Tibial artery (tissue), 4 donors: ENCODE results near the gene TMIGD2.
"Not testable (repeated sequence)": the region's sequence is repeated elsewhere in the genome, so short reads cannot be mapped to it uniquely, and the experiment has no call there.

Source experiments
- DNase-seq, 2 donors: peaks; one replicate each; pipeline ENCODE4 v3.0.0-alpha.2; 2019
- H3K27ac ChIP-seq, 2 donors: fragments of 200-600 bp; sonication (generic) in 1 of 2; 1 replicate in 1 of 2; 2 replicates in 1 of 2; pipeline ENCODE4 v1.5.1; 2018 to 2019; ENCODE audit warnings: mild to moderate bottlenecking in 1 of 2
- H3K27me3 ChIP-seq, 2 donors: fragments of 200-600 bp; sonication (generic) in 1 of 2; one replicate each; pipeline versions ENCODE4 v1.5.1 to v1.6.0; 2016 to 2019
- H3K36me3 ChIP-seq, 3 donors: fragments of 200-600 bp; sonication (generic) in 2 of 3; one replicate each; pipeline ENCODE4 v1.5.1; 2016 to 2019; ENCODE audit warnings: mild to moderate bottlenecking in 2 of 3
- H3K4me1 ChIP-seq, 4 donors: fragments of 200-600 bp; sonication (generic) in 2 of 4; 1 replicate in 3 of 4; 2 replicates in 1 of 4; pipeline ENCODE4 v1.5.1; 2016 to 2019
- H3K4me3 ChIP-seq, 2 donors: fragments of 200-600 bp; sonication (generic) in 1 of 2; 1 replicate in 1 of 2; 2 replicates in 1 of 2; pipeline ENCODE4 v1.5.1; 2018 to 2019; ENCODE audit warnings: mild to moderate bottlenecking in 2 of 2
- H3K9me3 ChIP-seq, 3 donors: fragments of 200-600 bp; sonication (generic) in 1 of 3; one replicate each; pipeline ENCODE4 v1.5.1; 2016 to 2019
- intact Hi-C: fragments of 100-400 bp; cut with DNase I; formaldehyde crosslinking; loops from one replicate; pipeline ENCODE4 v1.15.0; 2023; ENCODE audit warnings: low total_unique reads
- TF ChIP-seq, protein P1 (sequence below), 2 experiments: fragments of 200-600 bp in 1 of 2; fragments of 450-650 bp in 1 of 2; IDR thresholded peaks; one replicate each; pipeline ENCODE4 v1.5.1; 2017 to 2019; ENCODE audit warnings: antibody characterized with exemption in 2 of 2, mild to moderate bottlenecking in 1 of 2, moderate library complexity in 1 of 2

Gene TMIGD2

DNA sequence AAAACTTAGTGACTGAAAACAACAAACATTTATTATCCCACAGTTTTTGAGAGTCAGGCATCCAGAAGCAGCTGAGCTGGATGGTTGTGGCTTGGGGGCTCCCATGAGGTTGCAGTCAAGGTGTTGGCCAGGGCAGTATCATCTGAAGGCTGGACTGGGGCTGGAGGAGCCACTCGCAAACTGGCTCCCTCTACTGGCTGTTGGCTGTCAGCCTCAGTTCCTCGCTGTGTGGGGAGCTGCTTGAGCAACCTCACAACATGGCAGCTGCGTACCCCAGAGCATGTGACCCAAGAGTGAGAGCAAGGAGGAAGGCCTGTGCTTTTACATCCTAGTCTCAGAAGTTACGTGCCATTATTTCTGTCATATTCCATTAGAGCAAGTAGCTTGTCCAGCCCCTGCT is 45.6 kb downstream of the TMIGD2 start:
- H3K36me3 ChIP-seq: peaks cover 95 to 100% (median 96%) of the 10 kb centered on the region in 3 donors
- intact Hi-C loops: no loop called here

GRCh38 chr19:4246767-4247593 is 55.2 kb downstream of the TMIGD2 start, which contains the start of gene YJU2:
YJU2 (plus strand) TSS chr19:4247080; CDS start chr19:4247147, 67 bp downstream.
- peaks cover 0 to 2% (median 0%) of the 10 kb centered on the region in 3 donors for H3K9me3 ChIP-seq
- intact Hi-C loops: loop anchor here (2.0 kb wide), 1 partner anchor 94 kb away; no protein-coding TSS in a partner anchor
- H3K27me3 ChIP-seq: no peaks in the 10 kb centered on the region
- H3K27ac ChIP-seq: peak within 1 kb of the TSS; percentile 94
- peaks cover 31 to 37% (median 32%) of the 10 kb centered on the region in 3 donors for H3K36me3 ChIP-seq
- H3K4me1 ChIP-seq: peaks cover 0 to 13% (median 6%) of the 10 kb centered on the region in 4 donors
- H3K4me3 ChIP-seq: peak within 1 kb of the TSS; percentile 62 to 63
- peak; percentile 99 to 100 for DNase-seq
- TF ChIP-seq, protein P1, sequence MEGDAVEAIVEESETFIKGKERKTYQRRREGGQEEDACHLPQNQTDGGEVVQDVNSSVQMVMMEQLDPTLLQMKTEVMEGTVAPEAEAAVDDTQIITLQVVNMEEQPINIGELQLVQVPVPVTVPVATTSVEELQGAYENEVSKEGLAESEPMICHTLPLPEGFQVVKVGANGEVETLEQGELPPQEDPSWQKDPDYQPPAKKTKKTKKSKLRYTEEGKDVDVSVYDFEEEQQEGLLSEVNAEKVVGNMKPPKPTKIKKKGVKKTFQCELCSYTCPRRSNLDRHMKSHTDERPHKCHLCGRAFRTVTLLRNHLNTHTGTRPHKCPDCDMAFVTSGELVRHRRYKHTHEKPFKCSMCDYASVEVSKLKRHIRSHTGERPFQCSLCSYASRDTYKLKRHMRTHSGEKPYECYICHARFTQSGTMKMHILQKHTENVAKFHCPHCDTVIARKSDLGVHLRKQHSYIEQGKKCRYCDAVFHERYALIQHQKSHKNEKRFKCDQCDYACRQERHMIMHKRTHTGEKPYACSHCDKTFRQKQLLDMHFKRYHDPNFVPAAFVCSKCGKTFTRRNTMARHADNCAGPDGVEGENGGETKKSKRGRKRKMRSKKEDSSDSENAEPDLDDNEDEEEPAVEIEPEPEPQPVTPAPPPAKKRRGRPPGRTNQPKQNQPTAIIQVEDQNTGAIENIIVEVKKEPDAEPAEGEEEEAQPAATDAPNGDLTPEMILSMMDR (IDR thresholded peaks at IDR 0.05): peak; percentile 20 to 33

More for the DNA sequence above, 45.6 kb downstream of the TMIGD2 start:
- Histone ChIP-seq H3K9me3 (peaks cover 0 to 9% (median 0%) of the 10 kb centered on the region in 3 donors), H3K4me1 (no peaks in the 10 kb centered on the region), H3K27me3 (no peaks in the 10 kb centered on the region), H3K4me3 (no peak overlapping the region), H3K27ac (no peak overlapping the region)
- DNase-seq: no peak
- TF ChIP-seq, protein P1 (IDR thresholded peaks at IDR 0.05): no peak

- peaks cover 0 to 13% (median 6%) of the 10 kb centered on the region in 4 donors for H3K4me1 ChIP-seq
- not testable (repeated sequence) for H3K27me3 ChIP-seq, H3K4me3 ChIP-seq, H3K27ac ChIP-seq, DNase-seq
- H3K9me3 ChIP-seq: peaks cover 0 to 12% (median 9%) of the 10 kb centered on the region in 3 donors
- intact Hi-C loops: loop anchor here (2.0 kb wide), 1 partner anchor 95 kb away; no protein-coding TSS in a partner anchor
- peaks cover 21 to 27% (median 21%) of the 10 kb centered on the region in 3 donors for H3K36me3 ChIP-seq
These were observed 56.3 kb downstream of the TMIGD2 start for GRCh38 chr19:4245938-4246337.
